Measurements from ENCODE around the gene AGAP1. TPM values are rescaled to one million over a fixed set of nuclear protein-coding genes. Genes with fewer than 3 reads are reported as not detected.
A peak's percentile ranks its signal among the peaks of the same experiment; 100 is the strongest.

AGAP1 gene
- total RNA-seq, 1 donor from 2014 or later = 39.4 TPM

DNA sequence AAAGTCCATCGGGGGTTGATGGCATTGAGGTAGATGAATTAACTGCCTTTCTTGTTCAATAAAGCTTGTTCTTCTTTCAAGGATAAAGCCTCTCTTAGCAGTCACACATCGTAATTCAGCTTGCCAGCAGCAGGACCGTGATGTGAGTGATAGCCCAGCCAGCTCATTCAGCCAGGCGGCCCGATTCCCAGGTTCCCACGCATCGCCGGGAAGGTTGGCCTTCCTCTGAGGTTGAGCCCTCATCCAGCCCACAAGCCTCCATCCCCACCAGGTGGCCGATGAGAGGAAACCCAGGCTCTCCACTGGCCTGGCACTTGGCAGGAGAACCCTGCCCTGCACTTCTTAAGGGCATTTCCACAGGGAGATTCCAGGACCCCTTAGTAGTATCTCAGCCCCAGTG, 4.7 kb downstream of the AGAP1 start:
- Mint-ChIP-seq H3K27ac (ENCODE audit: unreplicated experiment) (no peak overlapping the region), H3K9me3 (ENCODE audit: unreplicated experiment) (no peaks in the 10 kb centered on the region), H3K4me1 (ENCODE audit: low read depth, unreplicated experiment) (peaks cover 53% of the 10 kb centered on the region), H3K36me3 (ENCODE audit: low read depth, unreplicated experiment) (no peaks in the 10 kb centered on the region), H3K4me3 (ENCODE audit: unreplicated experiment) (no peak overlapping the region), H3K27me3 (ENCODE audit: low read depth, unreplicated experiment) (no peaks in the 10 kb centered on the region)
- Histone ChIP-seq H3K27ac (ENCODE audit: low read depth, low read length) (no peak overlapping the region), H3K27me3 (ENCODE audit: insufficient read depth, low read length) (no peaks in the 10 kb centered on the region), H3K4me3 (ENCODE audit: insufficient read depth, low read depth, low read length) (no peak overlapping the region), H3K36me3 (ENCODE audit: insufficient read depth, low read length) (no peaks in the 10 kb centered on the region), H3K79me2 (ENCODE audit: insufficient read depth, low read length) (peaks cover 80% of the 10 kb centered on the region), H3K9me3 (ENCODE audit: insufficient read depth, low read depth, low read length) (no peaks in the 10 kb centered on the region), H3K9ac (ENCODE audit: low read length) (no peak overlapping the region), H4K20me1 (ENCODE audit: insufficient read depth, low read length) (peaks cover 82% of the 10 kb centered on the region), H3K4me2 (ENCODE audit: low read length) (no peak overlapping the region), H3K4me1 (ENCODE audit: insufficient read depth, low read length) (peaks cover 22% of the 10 kb centered on the region), H2AFZ (ENCODE audit: low read depth, low read length) (no peak overlapping the region)
- DNase-seq (ENCODE audit: low read depth) (peak; percentile 41), FAIRE-seq (no peak)
- TF ChIP-seq, protein P1, sequence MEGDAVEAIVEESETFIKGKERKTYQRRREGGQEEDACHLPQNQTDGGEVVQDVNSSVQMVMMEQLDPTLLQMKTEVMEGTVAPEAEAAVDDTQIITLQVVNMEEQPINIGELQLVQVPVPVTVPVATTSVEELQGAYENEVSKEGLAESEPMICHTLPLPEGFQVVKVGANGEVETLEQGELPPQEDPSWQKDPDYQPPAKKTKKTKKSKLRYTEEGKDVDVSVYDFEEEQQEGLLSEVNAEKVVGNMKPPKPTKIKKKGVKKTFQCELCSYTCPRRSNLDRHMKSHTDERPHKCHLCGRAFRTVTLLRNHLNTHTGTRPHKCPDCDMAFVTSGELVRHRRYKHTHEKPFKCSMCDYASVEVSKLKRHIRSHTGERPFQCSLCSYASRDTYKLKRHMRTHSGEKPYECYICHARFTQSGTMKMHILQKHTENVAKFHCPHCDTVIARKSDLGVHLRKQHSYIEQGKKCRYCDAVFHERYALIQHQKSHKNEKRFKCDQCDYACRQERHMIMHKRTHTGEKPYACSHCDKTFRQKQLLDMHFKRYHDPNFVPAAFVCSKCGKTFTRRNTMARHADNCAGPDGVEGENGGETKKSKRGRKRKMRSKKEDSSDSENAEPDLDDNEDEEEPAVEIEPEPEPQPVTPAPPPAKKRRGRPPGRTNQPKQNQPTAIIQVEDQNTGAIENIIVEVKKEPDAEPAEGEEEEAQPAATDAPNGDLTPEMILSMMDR (IDR thresholded peaks at IDR 0.05; ENCODE audit: insufficient read depth, low read depth, low read length) = no peak
- TF ChIP-seq EZH2 (IDR thresholded peaks at IDR 0.05; ENCODE audit: insufficient read depth, low read length) = no peak

DNA sequence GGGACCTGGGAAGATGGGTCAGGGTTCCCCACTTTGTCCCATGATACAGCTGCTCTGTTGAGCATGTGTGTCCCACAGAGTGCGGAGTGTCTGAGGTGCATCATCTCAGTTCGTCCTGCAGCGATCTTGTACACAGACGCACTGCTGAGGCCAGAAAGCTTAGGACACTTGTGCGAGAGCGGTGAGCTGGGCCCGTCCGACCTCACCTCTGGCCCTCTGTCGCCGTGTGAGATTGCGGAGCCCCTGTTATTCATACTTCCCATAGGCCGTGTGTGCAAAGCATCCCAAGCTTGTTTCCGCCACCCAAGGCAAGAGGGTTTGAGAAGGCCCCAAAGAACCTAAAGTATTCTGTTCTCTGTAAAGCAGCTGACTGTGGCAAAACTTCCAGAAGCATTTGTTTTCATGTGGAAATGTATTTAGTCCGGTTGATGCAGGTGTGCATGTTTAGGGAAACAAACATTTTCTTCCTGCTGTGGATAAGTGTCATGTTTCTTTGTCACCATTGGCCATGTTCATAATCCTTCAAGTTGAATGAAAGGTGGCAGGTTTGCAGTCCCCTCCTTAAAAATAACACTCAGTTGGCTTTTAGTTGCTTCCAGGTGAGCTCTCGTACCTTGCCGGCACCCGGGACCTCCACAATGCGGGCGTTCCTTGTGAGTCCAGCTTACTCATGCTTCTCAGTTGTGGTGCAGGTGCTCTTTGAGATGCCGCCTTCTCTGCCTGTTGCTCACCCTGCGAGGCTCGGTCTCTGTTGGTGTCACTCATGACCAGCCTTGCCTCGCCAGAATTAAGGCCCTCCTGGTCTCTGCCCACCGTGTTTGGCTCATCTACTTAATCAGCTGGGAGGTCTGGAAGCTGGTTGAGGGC, 5.3 kb downstream of the AGAP1 start:
- Histone ChIP-seq H3K27me3 (ENCODE audit: insufficient read depth, low read length) (no peaks in the 10 kb centered on the region), H3K27ac (ENCODE audit: low read depth, low read length) (no peak overlapping the region), H2AFZ (ENCODE audit: low read depth, low read length) (no peak overlapping the region), H3K4me3 (ENCODE audit: insufficient read depth, low read depth, low read length) (no peak overlapping the region), H3K36me3 (ENCODE audit: insufficient read depth, low read length) (no peaks in the 10 kb centered on the region), H3K4me2 (ENCODE audit: low read length) (no peak overlapping the region), H4K20me1 (ENCODE audit: insufficient read depth, low read length) (peaks cover 85% of the 10 kb centered on the region), H3K9me3 (ENCODE audit: insufficient read depth, low read depth, low read length) (no peaks in the 10 kb centered on the region), H3K4me1 (ENCODE audit: insufficient read depth, low read length) (peaks cover 22% of the 10 kb centered on the region), H3K79me2 (ENCODE audit: insufficient read depth, low read length) (peaks cover 86% of the 10 kb centered on the region), H3K9ac (ENCODE audit: low read length) (no peak overlapping the region)
- Mint-ChIP-seq H3K9me3 (ENCODE audit: unreplicated experiment) (no peaks in the 10 kb centered on the region), H3K4me3 (ENCODE audit: unreplicated experiment) (no peak overlapping the region), H3K36me3 (ENCODE audit: low read depth, unreplicated experiment) (no peaks in the 10 kb centered on the region), H3K27ac (ENCODE audit: unreplicated experiment) (no peak overlapping the region), H3K4me1 (ENCODE audit: low read depth, unreplicated experiment) (peaks cover 53% of the 10 kb centered on the region), H3K27me3 (ENCODE audit: low read depth, unreplicated experiment) (no peaks in the 10 kb centered on the region)
- DNase-seq (ENCODE audit: low read depth) = no peak
- TF ChIP-seq, protein P1 (IDR thresholded peaks at IDR 0.05; ENCODE audit: insufficient read depth, low read depth, low read length) = no peak
- no peak for FAIRE-seq
